GM18909 (cell line): ENCODE measurements around the gene SLC46A2.

Experiments used
- ATAC-seq: cut with Tn5 transposase; IDR thresholded peaks from one replicate; pipeline ENCODE4 v1.9.1; 2021; ENCODE audit warnings: mild to moderate bottlenecking; ENCODE audit not compliant: unreplicated experiment, poor library complexity

Gene SLC46A2

GRCh38 chr9:112836394-112836793, 54.3 kb downstream of the SLC46A2 start:
- no peak for ATAC-seq

DNA sequence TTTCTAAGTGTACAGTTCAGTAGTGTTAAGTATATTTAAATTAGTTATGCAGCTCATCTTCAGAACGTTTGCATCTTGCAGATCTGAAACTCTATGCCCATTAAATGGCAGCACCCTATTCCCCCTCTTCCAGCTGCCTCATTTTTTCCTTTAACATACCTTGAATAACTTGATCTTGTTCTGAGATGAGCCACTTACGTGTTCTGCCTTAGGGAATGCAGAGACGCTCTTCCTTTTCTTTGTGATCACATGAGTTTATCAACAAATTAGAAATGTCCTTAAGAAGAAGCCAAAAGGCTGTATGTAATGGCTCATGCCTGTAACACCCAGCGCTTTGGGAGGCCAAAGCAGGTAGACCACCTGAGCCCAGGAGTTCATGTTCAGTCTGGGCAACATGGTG, 57.6 kb downstream of the SLC46A2 start:
- no peak for ATAC-seq

- ATAC-seq, result no peak
Observed at GRCh38 chr9:112831969-112832368, 58.7 kb downstream of the SLC46A2 start.

GRCh38 chr9:112831281-112831851, 59.3 kb downstream of the SLC46A2 start:
- no peak for ATAC-seq
